Measurements from ENCODE around the gene USP40.

Gene USP40

GRCh38 chr2:233495503-233496496 lies 70.8 kb downstream of the USP40 start:
- no peak for DNase-seq

DNA sequence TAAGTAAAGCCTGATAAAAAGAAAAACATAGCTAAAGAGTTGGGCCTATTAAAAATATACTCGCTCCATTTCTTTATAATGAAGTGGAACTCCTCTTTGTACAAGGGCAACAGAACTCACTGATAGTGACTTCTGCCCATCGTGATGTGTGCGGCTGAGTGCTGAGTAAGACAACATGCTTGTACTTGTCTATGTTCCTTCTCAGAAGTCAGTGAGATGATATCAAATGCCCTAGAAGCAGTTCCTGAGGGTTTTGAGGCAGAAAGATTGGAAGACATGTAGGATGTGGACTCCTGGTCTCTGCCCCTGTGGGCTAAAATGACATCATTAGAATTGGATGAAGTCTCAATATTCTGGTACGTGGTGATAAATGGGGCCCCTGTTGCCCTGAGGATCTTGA lies 73.8 kb downstream of the USP40 start:
- DNase-seq: no peak

DNA sequence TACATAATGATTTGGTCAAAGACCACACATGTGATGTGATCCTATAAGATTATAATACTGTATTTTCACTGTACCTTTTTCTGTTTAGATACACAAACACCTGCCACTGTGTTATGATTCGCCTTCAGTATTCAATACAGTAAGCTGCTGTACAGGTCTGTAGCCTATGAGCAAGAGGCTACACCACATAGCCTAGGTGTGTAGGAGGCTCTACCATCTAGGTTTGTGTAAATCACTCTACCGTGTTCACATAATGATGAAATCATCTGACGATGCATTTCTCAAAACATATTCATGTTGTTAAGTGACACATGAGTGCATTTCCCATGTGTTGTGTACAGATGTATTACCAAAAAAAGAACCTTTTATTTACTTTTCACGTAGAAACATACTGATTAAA lies 74.5 kb downstream of the USP40 start:
- no peak for DNase-seq

DNA sequence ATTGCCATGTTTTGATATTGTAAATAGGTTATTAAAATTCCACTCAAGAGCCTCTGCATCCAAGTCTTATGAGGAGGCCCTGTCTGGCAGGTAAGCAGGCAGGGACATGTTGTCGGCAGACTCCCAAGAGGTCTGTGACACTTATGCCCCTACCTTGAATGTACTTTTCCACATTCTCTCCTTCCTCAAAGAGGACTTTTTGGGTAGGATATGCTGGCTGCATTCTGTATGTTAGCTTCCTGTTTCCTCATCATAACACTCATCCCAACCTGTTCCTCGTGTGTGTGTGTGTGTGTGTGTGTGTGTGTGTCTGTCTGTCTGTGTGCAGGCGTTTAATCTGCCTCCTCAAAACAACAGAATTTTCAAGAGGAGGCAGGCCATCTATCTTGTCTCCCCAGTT lies 75.3 kb downstream of the USP40 start:
- no peak for DNase-seq

- no peak for DNase-seq
Observed at GRCh38 chr2:233490831-233491230, 75.8 kb downstream of the USP40 start.

DNA sequence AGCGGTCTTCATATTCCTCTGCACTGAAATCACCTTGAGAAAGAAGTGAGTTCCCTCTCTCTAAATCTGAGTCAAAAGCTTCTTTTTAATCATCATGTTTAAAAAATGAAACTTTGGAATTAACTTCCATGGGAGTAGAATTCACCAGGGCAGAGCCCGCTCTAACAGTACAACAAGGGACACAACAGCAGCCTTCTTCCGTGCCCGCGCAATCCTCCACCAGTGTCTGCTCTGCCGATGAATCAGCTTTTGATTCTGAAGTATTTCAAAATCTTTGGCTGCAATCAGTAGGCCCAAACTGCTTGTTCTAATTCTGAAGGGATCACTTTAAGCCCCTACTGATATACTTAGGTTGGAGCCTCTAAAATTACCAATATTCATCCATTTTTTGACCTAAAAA lies 76.9 kb downstream of the USP40 start:
- DNase-seq: no peak

- DNase-seq: no peak
Observed at GRCh38 chr2:233489143-233489542, 77.4 kb downstream of the USP40 start.

DNA sequence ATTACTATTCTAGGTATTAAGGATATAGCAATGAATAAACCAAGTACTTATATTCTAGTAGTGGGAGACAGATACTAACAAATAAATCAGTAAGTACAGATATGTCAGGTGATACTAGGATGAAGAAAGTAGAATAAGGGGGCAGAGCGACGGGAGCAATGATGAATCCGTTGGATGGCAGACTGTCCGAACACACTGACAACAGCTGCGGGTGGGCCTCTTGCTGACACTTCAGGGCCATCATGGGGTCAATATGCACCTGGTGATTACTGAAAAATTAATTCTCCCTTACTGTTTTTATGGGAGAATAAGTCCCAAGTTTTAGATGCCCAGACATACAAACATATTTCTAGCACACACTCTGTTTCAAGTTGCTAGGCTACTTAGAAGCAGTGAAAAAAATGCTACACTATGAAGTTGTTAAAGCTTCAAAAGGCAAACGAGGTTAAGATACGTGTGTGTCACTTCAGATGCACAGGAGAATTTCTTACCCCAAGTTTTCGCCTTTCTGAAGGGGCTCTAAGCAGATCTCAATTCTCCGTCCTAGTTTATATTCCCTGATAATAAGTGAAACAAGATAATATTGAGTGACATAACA lies 78.7 kb downstream of the USP40 start:
- no peak for DNase-seq

DNA sequence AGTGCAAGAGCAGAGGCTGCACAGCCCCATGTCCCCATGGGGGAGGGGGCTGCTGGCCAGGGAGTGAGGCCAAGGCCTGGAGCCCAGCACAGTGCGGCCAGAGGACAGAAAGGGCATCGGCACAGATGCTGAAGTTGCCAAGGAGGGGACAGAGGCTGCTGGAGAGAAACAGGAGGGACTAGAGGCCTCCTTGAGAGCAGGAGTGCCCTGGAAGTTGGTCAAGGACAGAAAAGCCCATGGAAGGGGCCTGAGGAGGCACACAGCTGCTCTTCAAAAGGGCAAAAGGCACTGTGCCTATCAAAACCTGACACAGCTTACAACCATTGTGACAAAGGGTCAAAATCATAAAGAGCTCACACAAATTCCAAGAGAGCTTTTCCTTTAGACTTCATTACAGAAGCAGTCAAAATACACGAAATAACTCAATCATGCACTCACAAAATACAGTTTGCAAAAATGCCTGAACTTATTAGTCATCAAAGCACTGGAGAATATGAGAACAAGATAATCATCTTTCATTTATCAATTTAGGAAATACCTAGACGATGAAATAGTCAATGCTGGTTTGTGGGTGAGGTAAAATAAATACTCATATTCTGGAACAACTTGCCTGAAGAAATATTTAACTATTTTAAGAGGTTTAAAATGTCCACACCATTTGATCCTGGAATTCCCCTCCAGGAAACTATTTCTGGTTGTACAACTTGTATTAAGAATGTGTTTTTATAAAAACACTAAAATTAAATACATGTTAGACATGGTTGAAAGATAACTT lies 79.6 kb downstream of the USP40 start:
- DNase-seq: no peak

DNA sequence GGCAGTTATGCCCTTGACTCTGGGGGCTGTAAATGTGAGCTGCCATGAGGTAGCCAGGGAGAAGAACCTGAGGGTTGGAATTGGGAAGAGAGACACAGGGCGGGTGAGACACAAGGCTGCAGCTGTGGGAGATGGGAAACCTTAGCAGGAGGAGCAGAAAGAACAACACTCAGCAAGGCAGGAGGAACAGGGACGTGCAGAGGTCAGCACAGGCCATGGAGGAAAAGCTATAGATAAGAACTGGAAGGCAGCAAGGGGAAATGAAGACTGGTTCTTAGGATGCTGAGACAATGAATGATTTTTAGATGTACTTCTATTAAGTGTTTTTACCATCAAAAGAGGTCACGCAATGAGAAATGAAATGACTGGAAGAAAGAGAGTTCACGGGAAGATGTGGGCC lies 80.2 kb downstream of the USP40 start:
- no peak for DNase-seq

DNA sequence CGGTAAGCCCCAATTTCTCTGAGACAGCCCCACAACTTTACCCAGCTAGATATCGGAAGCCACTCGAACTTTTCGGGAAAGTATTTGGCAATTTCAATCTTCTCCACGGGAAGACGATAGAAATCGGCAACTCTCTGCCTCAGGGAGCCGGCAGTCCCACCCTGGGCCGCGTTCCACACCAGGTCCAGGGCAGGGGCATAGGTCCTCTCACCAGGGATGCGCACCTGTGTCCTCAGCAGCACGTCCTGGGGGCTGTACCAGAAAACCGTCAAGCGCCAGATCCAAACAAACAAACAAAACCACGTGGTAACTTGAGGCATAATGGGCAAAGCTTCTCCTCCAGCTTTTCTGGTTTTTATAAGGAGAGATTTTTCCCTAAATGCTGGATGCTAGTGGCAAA lies 80.9 kb downstream of the USP40 start:
- DNase-seq: no peak

GRCh38 chr2:233482616-233483015 lies 84.0 kb downstream of the USP40 start:
- no peak for DNase-seq

DNA sequence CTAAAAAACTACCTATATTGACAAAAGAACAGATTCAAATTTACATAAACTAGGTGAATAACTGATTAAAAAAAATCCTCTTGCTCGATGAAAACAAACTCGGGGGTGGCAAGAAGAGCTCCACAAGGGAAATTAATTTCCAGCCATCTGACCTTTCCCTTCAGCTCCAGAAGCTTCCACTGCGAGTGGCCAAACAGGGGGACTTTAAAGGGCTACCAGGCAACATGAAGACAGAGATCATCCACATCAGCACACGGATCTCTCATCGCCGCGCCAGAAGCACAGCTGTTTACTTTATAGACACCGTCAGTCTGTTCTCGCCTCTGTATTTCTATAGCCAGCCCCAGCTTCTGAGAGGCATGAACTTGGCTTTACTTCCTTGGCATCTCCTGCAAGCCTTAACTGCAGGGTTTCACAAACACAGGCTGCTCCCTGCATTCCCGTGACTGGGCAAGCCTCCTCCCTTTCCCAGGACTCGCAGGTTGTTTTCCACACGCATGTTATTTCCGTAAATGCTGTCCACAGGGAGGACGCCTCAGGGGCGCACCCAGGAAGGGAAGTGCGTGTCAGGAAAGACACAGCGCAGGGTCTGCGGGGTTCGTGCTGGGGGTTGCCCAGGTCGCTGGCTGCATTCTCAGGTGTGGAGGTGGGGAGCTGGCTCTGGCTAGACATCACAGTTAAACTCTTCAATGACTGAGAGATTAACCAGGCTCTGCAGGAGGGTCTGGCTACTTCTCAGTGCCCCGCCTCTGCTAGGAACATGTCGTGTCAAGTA lies 85.0 kb downstream of the USP40 start:
- DNase-seq: no peak

DNA sequence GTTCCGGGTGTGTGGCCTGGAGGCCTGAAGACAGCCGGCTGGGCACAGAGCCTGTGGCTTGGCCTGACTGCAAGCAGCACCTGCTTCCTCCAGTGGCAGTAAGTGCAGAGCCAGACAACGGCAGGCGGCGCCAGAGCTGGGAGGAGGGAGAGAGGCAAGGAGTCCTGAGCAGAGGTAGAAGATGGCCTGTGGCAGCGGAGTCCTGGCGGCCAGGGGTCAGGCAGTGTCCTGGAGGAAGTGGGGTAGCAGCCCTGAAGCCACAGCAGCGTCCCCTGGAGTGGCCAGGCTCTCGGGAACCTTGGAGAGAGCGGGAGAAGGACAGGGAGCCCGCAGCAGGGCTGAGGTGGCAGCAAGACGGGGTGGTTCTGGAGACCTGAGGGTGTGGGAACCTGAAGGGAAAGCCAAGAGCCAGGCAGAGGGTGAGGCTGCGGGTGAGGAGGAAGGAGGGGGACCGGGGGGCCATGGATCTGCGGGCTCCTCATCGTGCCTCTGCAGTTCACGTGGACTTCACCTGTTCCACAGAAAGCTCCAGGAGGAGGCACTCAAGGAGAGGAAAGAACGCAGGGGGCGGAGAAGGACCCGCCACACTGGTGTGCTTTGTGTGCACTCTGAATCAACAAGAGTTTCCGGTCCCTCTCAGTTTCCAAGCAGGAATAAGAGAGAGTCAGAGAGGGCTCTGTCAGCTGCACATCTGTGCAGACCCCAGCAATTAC lies 85.9 kb downstream of the USP40 start:
- DNase-seq: no peak

DNA sequence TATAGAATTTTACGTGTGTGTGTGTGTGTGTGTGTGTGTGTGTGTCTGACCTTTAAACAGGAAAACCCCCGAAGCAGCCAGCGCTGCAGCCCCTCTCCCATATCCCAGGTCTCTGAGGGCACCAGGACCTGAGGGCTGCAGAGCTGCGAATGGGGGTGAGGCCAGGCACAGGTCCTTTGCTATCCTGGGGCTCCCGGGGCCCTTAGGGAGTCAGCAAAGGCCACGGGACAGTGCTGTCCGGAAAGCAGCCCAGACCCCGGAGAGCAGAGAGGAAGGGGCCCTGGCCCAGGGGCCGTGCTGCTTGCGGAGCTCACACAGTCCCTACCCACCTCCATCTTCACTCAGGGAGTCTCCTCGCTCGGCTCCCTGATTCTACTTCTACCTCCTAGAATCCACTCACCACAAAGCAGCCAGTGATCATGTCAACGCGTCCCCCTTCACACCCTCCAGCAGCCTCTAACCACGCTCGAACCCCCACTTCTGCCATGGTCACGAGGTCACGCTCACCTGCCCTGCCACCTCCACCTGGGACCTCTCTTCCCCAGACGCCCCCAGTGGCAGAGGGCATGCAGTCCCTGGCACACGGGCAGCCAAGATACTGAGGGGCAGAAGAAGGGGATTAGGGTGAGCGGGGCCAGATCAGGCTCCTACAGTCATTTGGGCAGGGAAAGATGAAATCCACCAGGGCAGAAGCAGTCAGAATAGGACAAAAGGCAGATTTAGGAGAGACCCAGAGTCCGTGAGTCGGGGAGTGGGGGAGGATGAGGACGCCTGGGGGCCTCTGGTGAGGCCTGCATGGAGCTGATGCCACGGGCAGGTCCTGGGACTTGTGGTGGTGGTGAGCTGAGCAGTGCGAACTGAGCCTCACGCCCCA lies 86.7 kb downstream of the USP40 start:
- no peak for DNase-seq

DNA sequence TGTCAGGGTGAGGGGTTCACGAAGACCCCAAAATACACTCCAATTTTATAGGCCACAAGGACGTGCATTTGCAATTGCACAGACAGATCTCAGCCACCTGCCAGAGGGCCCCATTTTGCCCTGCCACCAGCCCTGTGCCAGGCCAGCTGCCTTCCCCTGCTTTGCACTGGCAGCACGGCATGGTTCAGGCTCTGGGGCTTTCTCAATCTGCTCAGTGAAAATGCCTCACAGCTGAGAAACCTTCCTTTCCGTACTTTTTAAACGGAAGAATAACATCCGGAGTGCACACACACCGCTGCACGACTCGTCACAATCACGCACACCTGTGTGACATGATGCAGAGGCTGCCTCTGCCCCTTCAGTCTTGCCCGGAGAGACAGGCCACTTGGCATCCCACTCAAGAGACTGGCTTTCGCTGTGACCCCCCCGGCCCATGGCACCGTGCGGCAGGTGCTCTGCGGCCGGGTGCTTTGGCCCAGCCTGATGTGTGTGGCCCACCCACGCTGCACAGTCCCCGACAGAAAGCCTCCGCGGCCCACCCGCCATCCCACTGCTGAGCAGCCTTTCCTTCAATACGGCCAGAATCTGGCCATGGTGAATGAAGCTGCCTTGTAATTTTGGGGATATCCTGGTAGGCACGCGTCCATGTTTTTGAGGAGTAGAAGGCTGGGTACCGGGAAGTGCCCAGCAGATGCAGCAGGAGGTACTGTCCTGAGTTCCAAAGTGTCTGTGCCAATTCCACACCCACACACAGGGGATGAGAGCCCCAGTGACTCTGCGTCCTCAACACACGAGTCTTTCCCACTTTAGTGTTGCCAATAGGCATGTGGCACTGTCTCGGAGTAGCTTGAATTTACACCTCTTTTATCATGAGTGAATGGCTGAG lies 88.8 kb downstream of the USP40 start:
- no peak for DNase-seq

GRCh38 chr2:233476651-233477547 lies 89.7 kb downstream of the USP40 start:
- DNase-seq: no peak

- DNase-seq: no peak
Observed at GRCh38 chr2:233476063-233476410, 90.5 kb downstream of the USP40 start.
